Measurements from ENCODE around the gene SNX2. TPM values are rescaled to one million over a fixed set of nuclear protein-coding genes. Genes with fewer than 3 reads are reported as not detected.

Gene SNX2
- total RNA-seq, 6 experiments from 2014 or later: 26.7 to 42.0 (median 34.2) TPM

DNA sequence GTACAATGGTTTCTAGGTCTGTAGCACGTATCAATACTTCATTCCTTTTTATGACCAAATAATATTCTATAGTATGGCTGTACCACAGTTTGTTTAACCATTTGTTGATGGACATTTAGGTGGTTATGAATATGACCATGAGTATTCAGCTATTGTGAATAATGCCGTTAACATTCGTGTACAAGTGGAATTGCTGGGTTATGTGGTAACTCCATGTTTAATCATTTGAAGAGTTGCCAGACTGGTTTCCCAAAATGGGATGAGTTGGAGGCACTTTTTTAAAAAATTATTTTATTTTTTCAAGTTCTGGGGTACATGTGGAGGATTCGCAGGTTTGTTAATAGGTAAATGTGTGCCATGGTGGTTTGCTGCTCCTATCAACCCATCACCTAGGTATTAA, 4.6 kb downstream of the SNX2 start:
- no peak for ATAC-seq
- Histone ChIP-seq H3K27ac (no peak overlapping the region), H3K27me3 (no peaks in the 10 kb centered on the region), H3K36me3 (no peaks in the 10 kb centered on the region), H3K4me3 (no peak overlapping the region), H3K9me3 (no peaks in the 10 kb centered on the region), H3K4me1 (peaks cover 0 to 23% (median 0%) of the 10 kb centered on the region in 4 donors)
- no peak for DNase-seq
- TF ChIP-seq POLR2A (IDR thresholded peaks at IDR 0.05): no peak
- WGBS (ENCODE audit: insufficient coverage, low coverage, low lambda C conversion rate, missing lambda C conversion rate): 47% methylated on average over 4 of the region's 4 CpGs
- intact Hi-C loops (cut with DNase I): loop anchor here in 1 of 2 donors (10.0 kb wide), 1 partner anchor 65 kb away; the partner anchor contains the start of gene SNX24

DNA sequence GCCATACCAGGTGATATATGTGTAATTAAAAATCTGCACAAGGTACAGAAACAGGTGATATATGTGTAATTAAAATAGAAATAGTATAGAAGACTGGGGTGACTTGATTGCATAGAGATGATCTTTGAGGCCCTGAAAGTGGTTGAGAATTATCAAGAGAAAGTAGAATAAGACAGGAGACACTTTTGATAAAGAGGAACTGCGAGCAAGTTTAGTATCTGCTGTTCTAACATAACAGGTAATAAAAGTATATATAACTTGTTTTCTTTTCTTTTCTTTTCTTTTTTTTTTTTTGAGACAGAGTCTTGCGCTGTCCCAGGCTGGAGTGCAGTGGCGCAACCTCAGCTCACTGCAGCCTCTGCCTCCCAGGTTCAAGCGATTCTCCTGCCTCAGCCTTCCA, 5.4 kb downstream of the SNX2 start:
- Histone ChIP-seq H3K36me3 (no peaks in the 10 kb centered on the region), H3K4me1 (peaks cover 0 to 23% (median 0%) of the 10 kb centered on the region in 4 donors), H3K9me3 (no peaks in the 10 kb centered on the region), H3K27me3 (no peaks in the 10 kb centered on the region), H3K27ac (no peak overlapping the region), H3K4me3 (no peak overlapping the region)
- intact Hi-C loops (cut with DNase I): no loop called here
- 92% methylated on average over 3 of the region's 4 CpGs for WGBS (ENCODE audit: insufficient coverage, low coverage, low lambda C conversion rate, missing lambda C conversion rate)
- ATAC-seq (no peak), DNase-seq (no peak)
- no peak for TF ChIP-seq POLR2A (IDR thresholded peaks at IDR 0.05)
- TF ChIP-seq, protein P1, sequence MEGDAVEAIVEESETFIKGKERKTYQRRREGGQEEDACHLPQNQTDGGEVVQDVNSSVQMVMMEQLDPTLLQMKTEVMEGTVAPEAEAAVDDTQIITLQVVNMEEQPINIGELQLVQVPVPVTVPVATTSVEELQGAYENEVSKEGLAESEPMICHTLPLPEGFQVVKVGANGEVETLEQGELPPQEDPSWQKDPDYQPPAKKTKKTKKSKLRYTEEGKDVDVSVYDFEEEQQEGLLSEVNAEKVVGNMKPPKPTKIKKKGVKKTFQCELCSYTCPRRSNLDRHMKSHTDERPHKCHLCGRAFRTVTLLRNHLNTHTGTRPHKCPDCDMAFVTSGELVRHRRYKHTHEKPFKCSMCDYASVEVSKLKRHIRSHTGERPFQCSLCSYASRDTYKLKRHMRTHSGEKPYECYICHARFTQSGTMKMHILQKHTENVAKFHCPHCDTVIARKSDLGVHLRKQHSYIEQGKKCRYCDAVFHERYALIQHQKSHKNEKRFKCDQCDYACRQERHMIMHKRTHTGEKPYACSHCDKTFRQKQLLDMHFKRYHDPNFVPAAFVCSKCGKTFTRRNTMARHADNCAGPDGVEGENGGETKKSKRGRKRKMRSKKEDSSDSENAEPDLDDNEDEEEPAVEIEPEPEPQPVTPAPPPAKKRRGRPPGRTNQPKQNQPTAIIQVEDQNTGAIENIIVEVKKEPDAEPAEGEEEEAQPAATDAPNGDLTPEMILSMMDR (IDR thresholded peaks at IDR 0.05): no peak

DNA sequence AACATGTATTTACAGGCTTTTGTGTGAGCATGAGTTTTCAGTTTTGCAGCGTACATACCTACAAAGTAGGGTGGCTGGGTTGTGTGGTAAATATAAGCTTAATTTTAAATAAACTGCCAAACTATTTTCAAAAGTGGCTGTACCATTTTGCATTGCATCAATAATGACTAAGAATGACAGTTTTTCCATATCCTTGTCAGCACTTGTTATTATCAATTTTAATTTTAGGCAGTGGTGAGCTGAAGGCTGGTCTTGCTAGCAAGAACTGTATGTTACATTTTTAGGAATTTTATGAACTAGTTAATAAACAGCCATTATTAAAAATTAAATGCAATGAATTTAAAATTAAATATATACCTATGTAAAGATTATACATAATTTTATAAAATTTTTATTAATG, 6.6 kb downstream of the SNX2 start:
- H3K36me3 ChIP-seq: no peaks in the 10 kb centered on the region
- 100% methylated on average over 1 of the region's 1 CpG for WGBS (ENCODE audit: insufficient coverage, low coverage, low lambda C conversion rate, missing lambda C conversion rate)
- no peak overlapping the region for H3K27ac ChIP-seq
- H3K4me3 ChIP-seq: no peak overlapping the region
- no peaks in the 10 kb centered on the region for H3K27me3 ChIP-seq
- ATAC-seq: no peak
- intact Hi-C loops (cut with DNase I): no loop called here
- TF ChIP-seq, protein P1 (IDR thresholded peaks at IDR 0.05): no peak
- TF ChIP-seq POLR2A (IDR thresholded peaks at IDR 0.05): no peak
- no peak for DNase-seq
- H3K4me1 ChIP-seq: peaks cover 0 to 22% (median 0%) of the 10 kb centered on the region in 4 donors
- no peaks in the 10 kb centered on the region for H3K9me3 ChIP-seq

DNA sequence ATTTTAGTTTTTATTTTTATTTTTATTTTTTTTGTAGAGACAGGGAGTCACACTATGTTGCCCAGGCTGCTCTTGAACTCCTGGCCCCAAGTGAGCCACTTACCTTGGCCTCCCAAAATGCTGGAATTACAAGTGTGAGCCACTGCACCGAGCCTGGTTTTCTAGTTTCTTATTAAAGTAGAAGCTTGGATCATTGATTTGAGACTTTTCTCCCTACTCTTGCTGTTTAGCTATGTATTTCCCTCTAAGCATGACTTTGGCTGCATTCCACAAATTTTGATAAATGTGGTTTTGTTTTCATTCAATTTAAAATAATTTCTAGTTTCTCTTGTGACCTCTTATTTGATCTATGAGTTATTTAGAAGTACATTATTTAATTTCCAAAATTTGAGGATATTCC, 10.4 kb downstream of the SNX2 start:
- intact Hi-C loops (cut with DNase I): no loop called here
- 80% methylated on average over 1 of the region's 1 CpG for WGBS (ENCODE audit: insufficient coverage, low coverage, low lambda C conversion rate, missing lambda C conversion rate)
- Histone ChIP-seq H3K27ac (no peak overlapping the region), H3K4me1 (peaks cover 0 to 23% (median 0%) of the 10 kb centered on the region in 4 donors), H3K4me3 (no peak overlapping the region), H3K9me3 (no peaks in the 10 kb centered on the region), H3K27me3 (no peaks in the 10 kb centered on the region), H3K36me3 (no peaks in the 10 kb centered on the region)
- TF ChIP-seq, protein P1 (IDR thresholded peaks at IDR 0.05): no peak
- no peak for TF ChIP-seq POLR2A (IDR thresholded peaks at IDR 0.05)
- ATAC-seq (no peak), DNase-seq (no peak)

DNA sequence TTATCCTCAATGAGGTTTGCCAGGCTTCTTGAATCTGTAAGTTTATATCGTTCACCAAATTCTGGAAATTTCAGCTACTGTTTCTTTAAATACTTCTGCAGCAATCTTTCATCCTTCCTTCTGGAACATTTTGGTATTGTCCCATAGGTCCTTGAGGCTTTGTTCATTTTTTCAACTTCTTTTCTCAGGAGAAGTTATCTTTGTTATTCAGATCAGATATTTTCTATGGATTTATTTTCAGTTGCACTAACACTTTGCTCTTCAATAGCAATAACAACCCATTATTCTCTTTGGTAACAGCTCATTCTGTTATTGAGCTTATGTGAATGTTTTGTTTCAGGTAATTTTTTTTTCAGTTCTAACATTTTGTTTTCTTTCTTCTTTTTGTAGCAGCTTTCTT, 13.5 kb downstream of the SNX2 start:
- TF ChIP-seq, protein P1 (IDR thresholded peaks at IDR 0.05): no peak
- no peak for TF ChIP-seq POLR2A (IDR thresholded peaks at IDR 0.05)
- Histone ChIP-seq H3K36me3 (no peaks in the 10 kb centered on the region), H3K4me1 (peaks cover 0 to 23% (median 0%) of the 10 kb centered on the region in 4 donors), H3K27ac (no peak overlapping the region), H3K9me3 (no peaks in the 10 kb centered on the region), H3K4me3 (no peak overlapping the region), H3K27me3 (no peaks in the 10 kb centered on the region)
- DNase-seq: no peak
- intact Hi-C loops (cut with DNase I): no loop called here
- 100% methylated on average over 1 of the region's 1 CpG for WGBS (ENCODE audit: insufficient coverage, low coverage, low lambda C conversion rate, missing lambda C conversion rate)
- ATAC-seq: no peak
